Hepatocyte (in vitro differentiated cells): Measurements from ENCODE around the gene DNMT3A. TPM values are rescaled to one million over a fixed set of nuclear protein-coding genes. Genes with fewer than 3 reads are reported as not detected.

Source experiments
- DNase-seq: peaks from one replicate; pipeline ENCODE4 v3.0.0-alpha.2; 2016; ENCODE audit warnings: low spot score
- H2AFZ ChIP-seq: fragments of 200-600 bp; sonication (generic); 2 replicates; pipeline ENCODE4 v1.6.0; 2016; ENCODE audit warnings: antibody characterized with exemption, mild to moderate bottlenecking
- H3K27ac ChIP-seq: fragments of 200-600 bp; sonication (generic); 2 replicates; pipeline ENCODE4 v1.5.1; 2016; ENCODE audit warnings: mild to moderate bottlenecking
- H3K27me3 ChIP-seq: fragments of 200-600 bp; sonication (generic); 2 replicates; pipeline ENCODE4 v1.6.1; 2016
- H3K36me3 ChIP-seq: fragments of 200-600 bp; sonication (generic); replicated peaks from 2 replicates; pipeline ENCODE4 v1.5.1; 2016; ENCODE audit warnings: low read depth; ENCODE audit not compliant: insufficient read depth
- H3K4me1 ChIP-seq: fragments of 200-600 bp; sonication (generic); 2 replicates; pipeline ENCODE4 v1.5.1; 2016; ENCODE audit warnings: mild to moderate bottlenecking, moderate library complexity; ENCODE audit not compliant: insufficient read depth
- H3K4me2 ChIP-seq: fragments of 200-600 bp; sonication (generic); 2 replicates; pipeline ENCODE4 v1.6.0; 2016
- H3K4me3 ChIP-seq: fragments of 200-600 bp; sonication (generic); 2 replicates; pipeline ENCODE4 v1.5.1; 2016; ENCODE audit warnings: mild to moderate bottlenecking
- H3K79me2 ChIP-seq: fragments of 200-600 bp; sonication (generic); 2 replicates; pipeline ENCODE4 v1.6.0; 2017; ENCODE audit warnings: mild to moderate bottlenecking
- H3K9me2 ChIP-seq: fragments of 200-600 bp; sonication (generic); replicated peaks from 2 replicates; pipeline ENCODE4 v1.6.0; 2017; ENCODE audit warnings: mild to moderate bottlenecking; ENCODE audit not compliant: insufficient read depth
- H3K9me3 ChIP-seq: fragments of 200-600 bp; sonication (generic); 2 replicates; pipeline ENCODE4 v1.5.1; 2016; ENCODE audit warnings: low read depth, mild to moderate bottlenecking
- H4K20me1 ChIP-seq: fragments of 200-600 bp; sonication (generic); 2 replicates; pipeline ENCODE4 v1.6.0; 2016; ENCODE audit warnings: mild to moderate bottlenecking; ENCODE audit not compliant: insufficient read depth, poor library complexity, severe bottlenecking
- EZH2 ChIP-seq: fragments of 200-600 bp; sonication (generic); IDR thresholded peaks from 2 replicates; pipeline ENCODE4 v1.6.1; 2016; ENCODE audit warnings: antibody characterized with exemption, mild to moderate bottlenecking, borderline replicate concordance
- EZH2phosphoT487 ChIP-seq: fragments of 200-600 bp; sonication (generic); IDR thresholded peaks from one replicate; pipeline ENCODE4 v1.6.1; 2018; ENCODE audit warnings: antibody characterized with exemption, mild to moderate bottlenecking, low read depth, moderate library complexity; ENCODE audit not compliant: unreplicated experiment, severe bottlenecking
- WGBS: methylation state at CpG from one replicate; pipeline ENCODE4 v1.1.6; 2016; ENCODE audit warnings: low lambda C conversion rate; ENCODE audit errors: missing lambda C conversion rate; 5-methylcytosine and 5-hydroxymethylcytosine counted together
- polyA plus RNA-seq: library from polyadenylated mRNA; unstranded; fragments of >200 nt; fragmentation: Nextera tagmentation; extraction: Ambion mirVana; gene quantifications from 2 replicates; pipeline ENCODE4 v1.2.1, GENCODE V29; 2016
- total RNA-seq: library from RNA; depleted of rRNA; stranded (reverse); fragments of >200 nt; gene quantifications from 2 replicates; pipeline ENCODE4 v1.2.3, GENCODE V29; 2014
- TF ChIP-seq, protein P1 (sequence below): fragments of 200-600 bp; sonication (generic); IDR thresholded peaks from 2 replicates; pipeline ENCODE4 v1.5.1; 2016; ENCODE audit warnings: antibody characterized with exemption, mild to moderate bottlenecking; ENCODE audit not compliant: poor library complexity

DNMT3A gene
- total and polyA plus RNA-seq, 2 experiments from 2014 or later, result 28.3 to 43.8 TPM

DNA sequence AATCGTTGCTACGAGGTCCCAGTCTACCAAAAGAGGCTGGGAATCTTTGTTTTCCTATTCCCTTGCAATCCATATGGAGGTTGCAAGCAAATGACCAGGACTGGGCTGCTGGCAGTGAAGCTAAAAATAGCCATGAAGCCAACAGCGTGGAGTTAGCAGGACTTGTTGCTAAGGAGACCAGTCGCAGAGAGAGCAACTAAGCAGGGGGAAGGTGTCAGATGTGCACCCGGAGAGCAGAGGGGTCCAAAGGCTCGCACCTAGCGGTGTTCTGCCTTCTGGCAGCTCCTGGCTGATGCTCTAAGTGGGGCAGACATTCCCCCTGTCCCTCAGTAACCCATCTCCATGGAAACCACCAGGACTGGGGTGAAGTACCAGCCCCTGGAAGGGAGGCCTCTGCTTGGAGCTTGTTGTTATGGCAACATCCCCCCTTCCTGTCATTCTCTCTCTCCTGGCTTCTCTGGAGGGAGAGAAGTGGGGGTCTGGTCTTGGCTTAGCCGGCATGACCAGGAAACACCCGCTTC, 84.6 kb downstream of the DNMT3A start:
- Histone ChIP-seq H3K4me2 (no peak overlapping the region), H3K4me3 (no peak overlapping the region), H2AFZ (no peak overlapping the region), H3K79me2 (peaks cover 3% of the 10 kb centered on the region), H4K20me1 (no peaks in the 10 kb centered on the region), H3K36me3 (no peaks in the 10 kb centered on the region), H3K9me2 (no peaks in the 10 kb centered on the region), H3K27me3 (no peaks in the 10 kb centered on the region), H3K4me1 (peaks cover 10% of the 10 kb centered on the region), H3K27ac (peak overlapping the region; percentile 34), H3K9me3 (no peaks in the 10 kb centered on the region)
- TF ChIP-seq EZH2, result no peak
- TF ChIP-seq, protein P1, sequence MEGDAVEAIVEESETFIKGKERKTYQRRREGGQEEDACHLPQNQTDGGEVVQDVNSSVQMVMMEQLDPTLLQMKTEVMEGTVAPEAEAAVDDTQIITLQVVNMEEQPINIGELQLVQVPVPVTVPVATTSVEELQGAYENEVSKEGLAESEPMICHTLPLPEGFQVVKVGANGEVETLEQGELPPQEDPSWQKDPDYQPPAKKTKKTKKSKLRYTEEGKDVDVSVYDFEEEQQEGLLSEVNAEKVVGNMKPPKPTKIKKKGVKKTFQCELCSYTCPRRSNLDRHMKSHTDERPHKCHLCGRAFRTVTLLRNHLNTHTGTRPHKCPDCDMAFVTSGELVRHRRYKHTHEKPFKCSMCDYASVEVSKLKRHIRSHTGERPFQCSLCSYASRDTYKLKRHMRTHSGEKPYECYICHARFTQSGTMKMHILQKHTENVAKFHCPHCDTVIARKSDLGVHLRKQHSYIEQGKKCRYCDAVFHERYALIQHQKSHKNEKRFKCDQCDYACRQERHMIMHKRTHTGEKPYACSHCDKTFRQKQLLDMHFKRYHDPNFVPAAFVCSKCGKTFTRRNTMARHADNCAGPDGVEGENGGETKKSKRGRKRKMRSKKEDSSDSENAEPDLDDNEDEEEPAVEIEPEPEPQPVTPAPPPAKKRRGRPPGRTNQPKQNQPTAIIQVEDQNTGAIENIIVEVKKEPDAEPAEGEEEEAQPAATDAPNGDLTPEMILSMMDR, result no peak
- TF ChIP-seq EZH2phosphoT487, result no peak
- WGBS, result 39% methylated on average over 9 of the region's 9 CpGs
- DNase-seq, result peak; percentile 69

DNA sequence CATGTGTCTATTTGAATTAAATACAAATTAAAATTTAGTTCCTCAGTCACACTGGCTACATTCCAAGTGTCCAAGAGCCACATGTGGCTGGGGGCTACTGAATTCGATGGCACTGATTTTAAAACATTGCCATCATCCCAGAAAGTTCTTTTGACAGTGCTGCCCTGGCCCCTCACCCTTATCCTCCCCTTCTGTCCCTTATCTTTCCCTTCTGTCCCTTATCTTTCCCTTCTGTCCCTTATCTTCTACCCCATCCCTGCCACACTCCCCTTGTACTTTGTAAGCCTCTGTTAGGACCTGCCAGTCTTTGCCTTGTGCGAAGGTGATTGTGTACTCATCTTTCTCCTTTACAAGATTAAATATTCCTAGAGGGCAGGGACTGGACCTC, 85.2 kb downstream of the DNMT3A start:
- Histone ChIP-seq H3K4me1 (peaks cover 15% of the 10 kb centered on the region), H4K20me1 (no peaks in the 10 kb centered on the region), H3K9me2 (no peaks in the 10 kb centered on the region), H3K27ac (no peak overlapping the region), H3K4me3 (no peak overlapping the region), H3K4me2 (no peak overlapping the region), H3K27me3 (no peaks in the 10 kb centered on the region), H3K79me2 (peaks cover 8% of the 10 kb centered on the region), H3K36me3 (no peaks in the 10 kb centered on the region), H2AFZ (no peak overlapping the region), H3K9me3 (no peaks in the 10 kb centered on the region)
- DNase-seq, result no peak
- 49% methylated on average over 2 of the region's 2 CpGs for WGBS
- TF ChIP-seq EZH2 (no peak), EZH2phosphoT487 (no peak)
- TF ChIP-seq, protein P1, result no peak

DNA sequence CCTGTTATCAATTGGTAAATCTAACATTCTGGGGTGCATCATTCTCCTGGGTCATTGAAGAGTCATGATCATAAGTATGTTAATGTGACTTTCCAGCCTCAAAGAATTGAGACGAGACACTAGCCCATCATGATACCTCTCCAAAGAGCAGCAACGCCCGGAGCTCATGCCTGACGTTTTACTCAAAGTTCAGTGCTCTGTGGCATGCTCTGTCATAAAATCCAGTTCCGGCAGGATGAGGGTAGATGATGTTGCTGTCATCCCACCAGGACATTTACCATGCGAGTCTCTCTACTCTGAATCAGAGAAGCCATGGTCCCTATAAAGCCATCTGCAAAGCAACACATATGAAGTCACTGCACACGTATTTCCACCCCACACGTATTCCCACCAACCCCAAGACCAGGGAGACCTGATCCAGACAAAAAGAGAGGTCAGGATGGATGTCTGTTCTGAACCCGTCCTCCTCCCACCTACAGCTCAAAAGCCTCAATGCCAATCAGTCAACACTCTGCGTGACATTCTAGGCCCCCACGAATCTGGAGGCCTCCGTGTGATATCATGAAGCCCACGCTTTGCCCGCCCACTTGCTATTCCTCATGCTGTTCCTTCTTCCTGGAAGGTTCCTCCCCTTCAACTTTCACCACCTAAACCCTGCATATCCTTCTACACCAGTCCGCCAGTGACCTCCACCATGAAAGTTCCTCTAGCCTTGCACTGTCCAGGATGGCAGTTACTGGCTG, 85.8 kb downstream of the DNMT3A start:
- Histone ChIP-seq H3K79me2 (peaks cover 14% of the 10 kb centered on the region), H3K9me2 (no peaks in the 10 kb centered on the region), H3K4me3 (no peak overlapping the region), H3K27ac (no peak overlapping the region), H3K4me2 (no peak overlapping the region), H2AFZ (no peak overlapping the region), H3K27me3 (no peaks in the 10 kb centered on the region), H3K9me3 (no peaks in the 10 kb centered on the region), H3K4me1 (peaks cover 18% of the 10 kb centered on the region), H3K36me3 (no peaks in the 10 kb centered on the region), H4K20me1 (no peaks in the 10 kb centered on the region)
- WGBS, result 95% methylated on average over 15 of the region's 15 CpGs
- TF ChIP-seq EZH2phosphoT487, result no peak
- TF ChIP-seq EZH2, result no peak
- TF ChIP-seq, protein P1, result no peak
- no peak for DNase-seq
